Activated CD4-positive, CD25-positive, alpha-beta regulatory T cell treated with anti-CD3 and anti-CD28 coated beads, Interleukin-2, amount 50 U/mL, for 24 hours (primary cell): ENCODE measurements around the gene SPECC1.
"Not testable (repeated sequence)": the region's sequence is repeated elsewhere in the genome, so short reads cannot be mapped to it uniquely, and the experiment has no call there.

Experiments
- ATAC-seq, 2 donors: fragments of 150-1000 bp; cut with Tn5 transposase; one replicate each; pipeline ENCODE4 v1.10.0; 2021; ENCODE audit warnings: mild to moderate bottlenecking in 1 of 2, moderate library complexity in 1 of 2

Gene SPECC1

DNA sequence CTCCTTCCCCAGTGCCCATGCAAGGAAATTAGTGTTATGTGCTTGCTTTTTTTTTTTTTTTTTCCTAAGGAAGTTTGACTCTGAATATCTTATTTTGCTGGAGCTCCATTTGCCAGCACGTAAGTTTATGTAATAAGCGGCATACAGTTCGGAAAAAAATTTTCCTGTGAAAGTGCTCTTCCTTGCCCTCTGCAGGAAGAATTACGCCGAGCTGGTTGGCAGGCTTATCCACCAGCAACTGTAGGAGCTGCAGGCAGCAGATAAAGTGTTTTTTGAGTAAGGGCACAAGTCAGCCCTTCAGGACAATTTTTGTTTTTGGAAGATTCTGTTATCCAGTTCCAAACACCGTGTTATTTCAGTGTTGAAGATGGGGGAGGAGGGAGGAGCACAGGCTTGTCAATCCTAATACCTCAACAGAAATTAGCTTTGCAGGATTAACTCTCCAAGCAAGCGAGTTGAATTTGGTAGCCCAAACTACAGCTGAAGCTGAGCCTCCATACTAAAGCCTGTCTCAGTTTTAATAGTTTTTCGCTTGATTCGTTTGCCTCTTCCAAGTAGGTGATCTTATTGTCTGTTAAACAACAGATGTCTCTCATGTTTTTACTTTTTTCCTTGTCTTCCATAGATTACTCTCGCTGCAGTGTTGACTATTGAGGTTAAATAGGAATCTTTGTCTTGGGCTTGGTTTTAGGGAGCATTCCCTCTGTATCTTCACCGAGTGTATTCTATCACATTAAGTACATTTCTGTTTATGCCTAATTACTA, 1.1 kb downstream of the SPECC1 start:
- no peak for ATAC-seq

DNA sequence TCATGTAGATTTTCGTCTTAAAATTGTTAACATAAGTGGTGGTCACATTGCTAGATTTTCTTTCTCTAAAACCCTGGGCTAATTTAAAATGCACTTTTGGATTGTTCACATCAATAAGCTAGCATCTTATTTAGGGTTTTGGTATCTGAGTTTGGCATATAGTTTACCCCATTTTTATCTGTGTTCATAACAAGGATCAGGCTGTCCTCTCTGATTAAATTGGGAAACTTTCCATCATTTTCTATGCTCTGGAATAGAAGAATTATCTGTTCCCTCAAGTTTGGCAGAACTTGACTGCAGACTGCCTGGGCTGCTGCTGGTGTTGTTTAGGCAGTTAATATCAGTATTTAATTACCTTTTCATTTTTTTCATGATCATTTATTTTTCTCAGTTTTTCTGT, 1.8 kb downstream of the SPECC1 start:
- no peak for ATAC-seq

DNA sequence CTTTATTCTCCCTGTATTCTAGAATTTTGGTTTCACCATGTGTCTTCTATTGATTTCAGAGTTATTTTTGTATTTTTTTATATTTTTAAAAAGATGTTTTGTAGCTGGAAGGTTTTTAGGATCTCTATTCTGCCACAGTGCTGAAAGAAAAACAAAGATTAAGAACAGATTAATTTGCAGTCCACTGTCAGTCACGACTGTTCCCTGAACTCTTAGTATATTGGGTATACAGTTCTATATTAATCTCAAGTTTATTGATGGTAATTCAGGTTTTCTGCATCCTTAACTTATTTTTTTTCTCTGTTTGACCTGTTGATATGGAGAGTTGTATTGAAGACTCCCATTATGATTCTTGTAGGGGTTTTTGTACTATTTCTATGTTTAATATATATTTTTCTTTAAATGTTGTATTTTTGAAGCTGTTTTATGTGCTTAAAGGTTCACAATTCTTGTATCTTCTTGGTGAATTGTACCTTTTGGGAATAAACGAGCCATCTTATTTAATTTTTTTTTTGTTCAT, 2.9 kb downstream of the SPECC1 start:
- ATAC-seq = no peak

GRCh38 chr17:20016475-20016992, 7.4 kb downstream of the SPECC1 start:
- not testable (repeated sequence) for ATAC-seq

DNA sequence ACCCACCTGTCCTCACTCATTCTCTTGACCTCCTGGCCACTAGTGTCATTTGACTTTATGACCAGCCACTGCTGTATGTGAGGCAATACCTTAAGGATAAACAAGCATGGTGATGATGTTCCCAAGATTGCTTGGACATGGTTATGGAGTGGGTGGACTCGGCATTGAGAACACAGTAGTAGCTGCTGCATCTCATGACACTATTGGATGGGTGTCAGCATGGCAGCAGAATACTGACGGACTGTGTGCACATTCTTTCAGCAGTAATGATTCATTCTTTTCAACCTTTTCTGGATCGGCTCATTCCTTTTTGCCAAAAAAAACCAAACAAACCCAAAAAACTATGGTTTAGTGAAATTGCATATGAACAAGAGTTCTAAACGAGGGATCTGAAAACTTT, 13.5 kb downstream of the SPECC1 start:
- no peak for ATAC-seq

DNA sequence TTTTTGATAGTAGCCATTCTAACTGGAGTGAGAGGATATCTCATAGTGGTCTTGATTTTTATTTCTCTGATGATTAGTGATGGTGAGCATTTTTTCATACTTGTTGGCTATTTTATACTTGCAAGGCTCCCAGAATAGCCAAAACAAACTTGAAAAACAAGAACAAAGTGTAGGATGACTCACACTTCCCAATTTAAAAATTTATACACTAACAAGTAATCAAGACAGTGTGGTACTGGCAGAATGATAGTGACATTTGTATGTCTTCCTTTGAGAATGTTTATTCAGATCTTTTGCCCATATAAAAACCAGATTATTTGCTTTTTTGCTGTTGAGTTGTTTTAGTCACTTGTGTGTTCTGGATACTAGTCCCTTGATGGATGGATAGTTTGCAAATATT, 17.8 kb downstream of the SPECC1 start:
- no peak for ATAC-seq

DNA sequence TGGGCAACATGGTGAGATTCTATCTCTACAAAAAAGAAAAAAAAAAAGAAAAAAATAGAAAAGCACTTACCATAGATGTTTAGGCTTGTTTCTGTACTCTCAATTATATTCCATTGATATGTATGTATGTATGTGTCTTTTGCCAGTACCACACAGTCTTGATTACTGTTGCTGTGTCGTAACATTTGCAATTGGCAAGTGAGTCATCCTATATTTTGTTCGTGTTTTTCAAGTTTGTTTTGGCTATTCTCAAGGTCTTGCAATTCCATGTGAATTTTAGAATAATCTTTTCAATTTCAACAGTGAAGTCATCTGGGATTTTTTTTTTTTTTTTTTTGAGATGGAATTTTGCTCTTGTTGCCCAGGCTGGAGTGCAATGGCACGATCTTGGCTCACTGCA, 19.3 kb downstream of the SPECC1 start:
- no peak for ATAC-seq

GRCh38 chr17:20032636-20033035, 23.5 kb downstream of the SPECC1 start:
- no peak for ATAC-seq

DNA sequence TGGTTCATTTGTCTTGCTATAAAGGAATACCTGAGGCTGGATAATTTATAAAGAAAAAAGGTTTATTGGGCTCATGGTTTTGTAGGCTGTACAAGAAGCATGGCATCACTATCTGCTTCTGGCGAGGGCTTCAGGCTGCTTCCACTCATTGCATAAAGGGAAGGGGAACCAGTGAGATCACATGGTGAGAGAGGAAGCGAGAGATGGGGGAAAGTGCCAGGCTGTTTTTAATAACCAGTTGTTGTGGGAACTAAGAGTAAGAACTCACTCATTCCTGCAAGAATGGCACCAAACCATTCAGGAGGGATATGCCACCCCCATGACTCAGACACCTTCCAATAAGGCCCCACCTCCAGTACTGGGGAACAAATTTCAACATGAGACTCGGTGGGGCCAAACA, 24.3 kb downstream of the SPECC1 start:
- no peak for ATAC-seq

DNA sequence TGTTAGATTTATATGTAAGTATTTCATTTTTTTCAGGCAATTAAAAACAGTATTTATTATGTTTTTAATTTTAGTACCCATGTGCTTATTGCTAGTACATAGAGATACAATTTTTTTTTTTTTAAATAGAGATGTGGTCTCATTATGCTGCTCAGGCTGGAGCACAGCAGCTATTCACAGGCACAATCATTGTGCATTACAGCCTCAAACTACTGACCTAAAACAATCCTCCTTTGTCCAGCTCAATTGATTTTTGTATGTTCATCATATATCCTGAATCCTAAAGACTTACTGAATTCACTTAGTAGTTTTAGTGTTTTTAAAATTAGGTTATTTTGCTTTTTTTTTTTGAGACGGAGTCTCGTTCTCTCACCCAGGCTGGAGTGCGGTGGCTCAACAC, 26.3 kb downstream of the SPECC1 start:
- ATAC-seq = no peak

GRCh38 chr17:20037286-20037685, 28.1 kb downstream of the SPECC1 start:
- ATAC-seq = not testable (repeated sequence)

DNA sequence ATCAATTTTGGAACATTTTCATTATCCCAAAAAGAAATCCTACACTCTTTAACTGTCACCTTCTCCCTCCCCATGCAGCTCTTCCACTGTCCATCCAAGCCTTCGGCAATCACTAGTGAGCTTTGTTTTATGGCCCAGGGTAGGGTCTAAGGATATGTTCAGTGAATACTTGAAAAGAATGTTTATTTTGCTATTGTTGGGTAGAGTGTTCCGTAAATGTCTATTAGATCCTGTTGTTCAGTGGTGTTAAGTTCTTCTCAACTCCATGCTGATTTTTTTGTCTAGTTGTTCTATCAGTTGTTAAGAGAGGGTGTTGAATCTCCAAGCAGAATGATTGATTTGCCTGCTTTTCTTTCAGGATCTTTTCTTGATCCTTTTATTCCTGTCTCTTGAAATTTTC, 29.9 kb downstream of the SPECC1 start:
- ATAC-seq = no peak

DNA sequence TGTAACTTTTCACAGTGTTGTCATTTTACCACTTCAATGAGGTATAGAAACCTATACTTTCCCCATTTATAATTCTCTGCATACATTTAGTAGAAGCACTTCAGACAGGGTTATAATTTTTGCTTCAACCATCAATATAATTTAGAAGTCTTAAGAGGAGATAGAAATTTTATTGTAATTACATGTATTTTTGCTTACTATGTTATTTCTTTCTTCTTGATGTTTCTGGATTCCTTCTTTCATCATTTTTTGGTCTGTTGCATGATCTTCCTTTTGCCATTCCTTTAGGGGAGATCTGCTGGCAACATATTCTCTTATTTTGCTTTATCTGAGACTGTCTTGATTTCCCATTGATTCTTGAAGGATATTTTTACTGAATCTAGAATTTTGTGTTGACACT, 31.1 kb downstream of the SPECC1 start:
- ATAC-seq = no peak

DNA sequence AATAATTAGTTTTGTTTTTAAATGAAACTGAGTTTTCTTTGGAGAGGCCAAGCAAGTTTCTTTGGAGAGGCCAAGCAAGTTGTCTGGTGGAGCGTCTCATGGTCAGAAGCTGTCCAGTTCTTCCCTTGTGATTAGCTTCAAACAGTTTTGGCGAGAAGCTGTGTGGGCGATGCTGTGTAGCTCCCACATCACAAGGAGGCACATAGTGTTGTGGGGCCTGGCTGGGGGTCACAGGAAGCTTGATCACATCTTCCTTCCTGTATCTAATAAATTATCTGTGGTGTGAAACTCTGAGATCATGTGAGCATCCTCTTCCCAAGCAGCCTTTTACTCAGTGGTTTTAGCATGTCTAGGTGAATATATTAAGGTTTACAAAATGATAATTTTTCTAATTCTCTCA, 33.9 kb downstream of the SPECC1 start:
- ATAC-seq = no peak

DNA sequence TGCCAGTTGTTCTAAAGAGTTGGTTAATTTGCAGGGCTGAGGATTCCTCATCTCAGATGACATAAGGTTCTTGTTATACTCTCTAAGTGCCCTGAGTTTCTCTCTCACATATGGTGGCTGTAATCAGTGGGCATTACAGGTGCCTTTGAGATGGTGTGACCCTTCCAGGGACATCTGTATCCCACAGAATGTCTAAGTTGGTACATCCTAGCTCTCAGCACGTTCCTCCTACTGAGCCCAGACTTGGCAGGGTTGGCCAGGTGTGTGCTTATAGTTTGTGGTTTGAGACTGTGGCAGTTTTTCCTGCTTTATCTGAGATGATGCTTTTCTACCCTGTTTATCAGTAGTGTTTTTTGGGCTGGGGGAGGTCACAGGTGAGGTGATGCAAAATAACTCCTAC, 36.3 kb downstream of the SPECC1 start:
- ATAC-seq = no peak

DNA sequence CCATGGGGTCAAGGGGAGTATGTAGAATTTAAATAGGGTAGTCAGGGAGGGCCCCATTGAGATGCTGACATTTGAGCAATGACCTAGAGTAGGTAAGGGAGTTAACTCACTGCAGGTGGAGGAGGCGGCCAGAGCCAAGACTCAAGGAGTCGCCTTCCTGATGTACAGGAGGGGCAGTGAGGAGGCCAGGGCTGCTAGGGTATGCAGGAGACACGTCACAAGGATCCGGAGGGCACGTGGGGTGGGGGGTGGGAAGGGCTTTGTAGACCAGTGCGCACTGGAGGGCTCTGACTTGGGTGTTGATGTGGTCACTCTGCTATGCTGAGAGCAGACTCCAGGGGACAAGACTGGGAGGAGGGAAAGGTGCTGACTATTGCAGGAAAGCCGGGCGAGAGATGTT, 37.5 kb downstream of the SPECC1 start:
- ATAC-seq = no peak

GRCh38 chr17:20051624-20052023, 42.5 kb downstream of the SPECC1 start:
- ATAC-seq = no peak

- ATAC-seq = no peak
Measured at GRCh38 chr17:20053361-20053964, 44.3 kb downstream of the SPECC1 start.

DNA sequence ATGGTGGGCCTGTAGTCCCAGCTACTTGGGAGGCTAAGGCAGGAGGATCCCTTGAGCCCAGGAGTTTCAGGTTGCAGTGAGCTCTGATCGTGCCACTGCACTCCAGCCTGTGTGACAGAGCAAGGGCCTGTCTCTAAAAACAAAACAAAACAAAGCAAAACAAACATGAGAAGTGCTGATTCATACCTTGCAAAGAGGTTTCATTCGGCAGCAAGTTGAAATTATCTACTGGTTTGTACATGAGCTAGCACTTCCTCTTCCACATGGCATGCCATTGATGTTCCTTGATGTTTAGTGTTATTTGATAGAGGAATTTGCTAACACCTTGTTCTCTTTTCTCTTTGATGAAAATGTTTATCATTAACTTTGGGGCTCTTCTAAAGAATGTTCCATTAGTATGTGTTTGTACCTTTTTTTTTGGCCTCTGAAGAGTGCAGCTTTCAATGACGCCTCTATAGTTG, 50.6 kb downstream of the SPECC1 start:
- no peak for ATAC-seq

DNA sequence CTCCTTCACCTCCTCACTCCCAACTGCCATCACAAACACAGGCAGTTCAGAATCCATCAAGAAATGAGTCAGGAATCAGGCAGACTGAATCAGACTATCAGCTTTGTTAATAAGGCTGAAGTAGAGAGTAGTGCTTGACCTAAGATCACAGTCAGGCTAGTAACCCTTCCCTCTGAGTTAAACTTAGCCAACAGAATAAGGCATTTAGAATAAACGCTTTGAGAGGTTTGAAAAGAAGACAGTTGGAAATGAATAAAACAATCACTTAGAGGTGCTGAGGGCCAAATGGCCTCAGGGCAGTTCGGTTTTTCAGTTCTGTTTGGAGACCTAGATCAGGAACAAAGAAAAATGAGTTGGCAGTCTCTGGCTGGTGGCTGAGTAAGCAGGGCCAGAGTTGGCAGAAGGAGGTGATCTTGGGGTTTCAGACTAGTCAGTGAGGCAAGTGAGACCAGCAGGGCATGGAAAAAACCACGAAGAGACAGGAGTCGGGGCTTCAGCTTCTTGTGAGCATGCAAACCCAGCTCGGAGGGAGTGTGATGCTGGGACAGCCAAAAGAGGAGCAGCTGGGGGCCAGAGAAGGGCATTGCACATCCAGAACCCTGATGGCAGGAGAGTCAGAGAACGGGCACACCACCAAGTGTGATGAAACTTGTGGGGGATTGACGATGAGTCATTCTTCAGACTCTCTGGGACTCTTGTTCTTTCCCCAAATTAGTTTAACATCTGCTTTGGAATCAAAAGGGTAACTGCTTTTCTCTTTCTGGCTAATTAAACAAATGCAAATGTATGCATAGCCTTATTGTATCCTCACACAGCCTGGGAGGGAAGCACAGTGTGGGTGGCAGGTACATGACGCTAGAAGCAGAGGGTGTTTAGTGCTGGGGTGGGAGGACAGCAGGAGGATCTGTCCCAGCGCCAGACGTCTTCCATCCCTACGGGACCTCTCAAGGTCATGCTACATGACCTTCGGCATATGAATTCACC, 54.8 kb downstream of the SPECC1 start:
- peak; percentile 46 to 62 for ATAC-seq

GRCh38 chr17:20066253-20066652, 57.1 kb downstream of the SPECC1 start:
- ATAC-seq = no peak

DNA sequence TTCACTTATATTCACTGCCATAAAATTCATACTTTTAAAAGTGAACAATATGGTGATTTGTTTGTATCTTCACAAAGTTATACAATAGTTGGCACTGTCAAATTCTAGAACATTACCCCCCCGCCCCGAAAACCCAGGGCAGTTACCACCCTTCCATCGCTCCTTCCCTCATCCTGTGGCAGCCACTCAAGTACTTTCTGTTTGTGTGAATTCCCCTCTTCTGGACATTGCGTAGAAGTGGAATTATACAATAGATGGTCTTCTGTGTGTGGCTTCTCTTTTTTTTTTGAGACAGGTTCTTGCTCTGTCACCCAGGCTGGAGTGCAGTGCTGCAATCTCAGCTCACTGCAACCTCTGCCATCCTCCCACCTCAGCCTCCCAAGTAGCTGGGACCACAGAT, 58.6 kb downstream of the SPECC1 start:
- no peak for ATAC-seq

- ATAC-seq = no peak
Measured at GRCh38 chr17:20068445-20068844, 59.3 kb downstream of the SPECC1 start.
